ENCODE results near the gene KCNH4. TPM values are rescaled to one million over a fixed set of nuclear protein-coding genes. Genes with fewer than 3 reads are reported as not detected.

The KCNH4 gene
- total and polyA plus RNA-seq, 5 experiments from 2014 or later: 0.11 to 0.18 TPM; not detected in 3

DNA sequence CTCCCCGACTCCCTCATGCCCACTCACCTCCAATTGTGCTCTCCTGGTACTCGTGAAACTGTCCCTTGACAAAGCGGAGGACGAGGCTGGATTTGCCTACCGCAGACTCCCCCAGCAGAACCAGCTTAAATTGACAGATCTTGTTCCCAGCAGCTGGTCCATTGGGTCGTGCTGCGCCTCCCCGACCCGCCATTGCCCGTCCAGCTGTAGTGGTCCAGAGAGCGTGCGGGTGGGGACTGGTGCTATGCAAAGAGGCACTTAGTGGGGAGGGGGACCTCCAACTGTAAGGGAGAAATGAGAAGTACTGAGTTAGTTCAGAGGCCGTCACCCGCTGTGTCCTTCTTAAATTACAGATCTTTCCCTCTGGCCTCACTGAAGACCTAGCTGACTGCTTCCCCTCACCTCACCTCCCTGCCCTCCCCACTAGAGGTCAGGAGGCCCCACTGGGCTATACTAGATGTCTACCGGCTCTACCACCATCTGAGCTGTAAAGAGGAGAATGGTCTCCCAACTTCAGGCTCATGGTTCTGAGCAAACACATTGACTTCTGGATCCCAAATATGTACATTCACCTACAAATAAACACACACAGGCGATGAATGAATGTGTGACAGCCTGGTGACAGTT is 50.5 kb downstream of the KCNH4 start:
- Mint-ChIP-seq H3K4me1 (peaks cover 21 to 50% (median 42%) of the 10 kb centered on the region in 4 donors), H3K9me3 (no peaks in the 10 kb centered on the region), H3K27ac (peak overlapping the region; percentile 10 to 89 (median 56)), H3K27me3 (no peaks in the 10 kb centered on the region), H3K4me3 (peak overlapping the region in 1 of 10 donors; percentile 21), H3K36me3 (peaks cover 0 to 59% (median 10%) of the 10 kb centered on the region in 3 donors)
- DNase-seq (no peak), ATAC-seq (no peak)
- POLR2A ChIA-PET: interaction anchor here (1.1 kb wide), 1 partner anchor 145 kb away, joined by 3 read pairs; no protein-coding TSS in a partner anchor

DNA sequence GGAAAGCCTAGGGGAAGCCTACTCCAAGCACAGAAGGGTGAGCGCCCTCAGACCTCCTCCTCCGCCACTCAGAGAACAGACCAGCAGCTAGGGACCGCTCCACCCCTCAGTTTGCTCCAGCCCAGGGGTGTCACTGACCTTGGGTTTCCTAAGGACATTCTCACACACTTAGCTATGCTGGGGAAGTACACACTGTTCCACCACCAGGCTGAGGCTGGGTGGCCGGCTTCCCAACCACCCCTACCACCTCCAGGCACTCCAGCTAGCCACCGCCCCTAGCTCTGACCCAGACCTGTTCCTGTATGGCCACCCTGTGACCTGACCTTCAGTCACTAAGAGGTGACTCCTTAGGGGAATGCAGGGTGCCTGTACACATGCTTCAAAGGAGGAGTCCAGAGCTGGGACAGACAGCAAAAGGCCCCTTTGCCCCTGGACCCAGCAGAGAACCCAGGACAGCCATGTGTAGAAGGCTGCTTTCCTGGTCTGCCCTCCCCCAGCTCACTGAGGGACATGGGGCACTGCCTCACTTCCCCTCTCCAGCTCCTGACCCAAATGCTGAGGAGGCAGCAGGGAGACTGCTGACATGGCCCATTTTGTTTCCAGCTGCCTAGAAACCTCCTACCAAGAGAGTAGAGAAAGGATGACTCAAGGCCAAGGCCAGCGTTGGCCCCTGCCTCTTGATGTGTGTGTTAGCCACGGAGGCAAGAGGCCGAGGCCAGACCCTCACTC is 51.7 kb downstream of the KCNH4 start:
- Mint-ChIP-seq H3K27ac (peak overlapping the region in 6 of 10 donors; percentile 9 to 64 (median 36)), H3K27me3 (no peaks in the 10 kb centered on the region), H3K9me3 (no peaks in the 10 kb centered on the region), H3K4me1 (peaks cover 21 to 40% (median 36%) of the 10 kb centered on the region in 4 donors), H3K36me3 (peaks cover 0 to 69% (median 10%) of the 10 kb centered on the region in 3 donors), H3K4me3 (no peak overlapping the region)
- POLR2A ChIA-PET: interaction anchor here (0.7 kb wide), 1 partner anchor 9 kb away, joined by 3 read pairs; no protein-coding TSS in a partner anchor
- DNase-seq: no peak
- no peak for ATAC-seq

- POLR2A ChIA-PET: interaction anchor here (0.7 kb wide), 1 partner anchor 354 kb away, joined by 3 read pairs; no protein-coding TSS in a partner anchor
- Mint-ChIP-seq H3K27ac (peak overlapping the region in 1 of 10 donors; percentile 22), H3K4me1 (peaks cover 8 to 22% (median 19%) of the 10 kb centered on the region in 4 donors)
Measured at GRCh38 chr17:42127414-42127813, 53.5 kb downstream of the KCNH4 start.

DNA sequence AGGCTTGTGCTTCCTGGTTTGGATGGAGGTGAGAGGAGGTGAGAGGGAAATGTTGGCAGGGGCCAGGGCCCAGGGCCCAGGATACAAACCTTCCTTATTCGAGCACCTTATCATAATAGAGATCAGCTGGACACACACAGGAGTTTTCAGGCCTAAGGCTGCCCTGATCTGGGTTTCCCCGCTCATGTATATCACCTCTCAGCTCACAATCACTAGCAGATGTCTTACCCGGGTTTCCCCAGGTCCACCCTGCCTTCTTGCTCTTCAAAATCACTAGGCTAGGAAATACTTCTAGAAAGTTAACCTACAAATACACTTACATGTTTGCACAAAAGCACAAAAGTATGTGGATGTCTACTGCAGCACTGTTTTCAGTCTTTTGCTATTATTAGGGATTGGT is 54.1 kb downstream of the KCNH4 start:
- POLR2A ChIA-PET: interaction anchor here (0.8 kb wide), 1 partner anchor 67 kb away, joined by 3 read pairs; the partner anchor contains the start of gene GHDC
- H3K27me3 Mint-ChIP-seq: no peaks in the 10 kb centered on the region
- H3K4me3 Mint-ChIP-seq: no peak overlapping the region
- H3K27ac Mint-ChIP-seq: peak overlapping the region in 2 of 10 donors; percentile 27 to 31
- peaks cover 0 to 64% (median 10%) of the 10 kb centered on the region in 3 donors for H3K36me3 Mint-ChIP-seq
- ATAC-seq (no peak), DNase-seq (no peak)
- H3K4me1 Mint-ChIP-seq: peaks cover 8 to 16% (median 13%) of the 10 kb centered on the region in 4 donors
- no peaks in the 10 kb centered on the region for H3K9me3 Mint-ChIP-seq

More at GRCh38 chr17:42127414-42127813, 53.5 kb downstream of the KCNH4 start:
- H3K9me3 Mint-ChIP-seq: no peaks in the 10 kb centered on the region
- H3K36me3 Mint-ChIP-seq: peaks cover 0 to 64% (median 10%) of the 10 kb centered on the region in 3 donors
- DNase-seq (no peak), ATAC-seq (no peak)
- no peak overlapping the region for H3K4me3 Mint-ChIP-seq
- no peaks in the 10 kb centered on the region for H3K27me3 Mint-ChIP-seq

- DNase-seq (no peak), ATAC-seq (no peak)
- Mint-ChIP-seq H3K4me3 (no peak overlapping the region), H3K36me3 (peaks cover 0 to 58% (median 10%) of the 10 kb centered on the region in 3 donors), H3K27ac (peak overlapping the region in 2 of 10 donors; percentile 27 to 51), H3K4me1 (peaks cover 4 to 9% (median 8%) of the 10 kb centered on the region in 4 donors), H3K27me3 (no peaks in the 10 kb centered on the region), H3K9me3 (no peaks in the 10 kb centered on the region)
- POLR2A ChIA-PET: no interaction called here
Measured at GRCh38 chr17:42125565-42125964, 55.4 kb downstream of the KCNH4 start.

- H3K4me3 Mint-ChIP-seq: no peak overlapping the region
- POLR2A ChIA-PET: no interaction called here
- H3K4me1 Mint-ChIP-seq: peaks cover 4 to 18% (median 14%) of the 10 kb centered on the region in 4 donors
- H3K27me3 Mint-ChIP-seq: no peaks in the 10 kb centered on the region
- peaks cover 0 to 47% (median 10%) of the 10 kb centered on the region in 3 donors for H3K36me3 Mint-ChIP-seq
- no peak for DNase-seq
- no peak for ATAC-seq
- H3K9me3 Mint-ChIP-seq: no peaks in the 10 kb centered on the region
- peak overlapping the region in 4 of 10 donors; percentile 19 to 62 (median 52) for H3K27ac Mint-ChIP-seq
Measured at GRCh38 chr17:42124256-42124655, 56.7 kb downstream of the KCNH4 start.

- Mint-ChIP-seq H3K27me3 (no peaks in the 10 kb centered on the region), H3K9me3 (no peaks in the 10 kb centered on the region), H3K36me3 (peaks cover 0 to 37% (median 7%) of the 10 kb centered on the region in 3 donors), H3K27ac (peak within 1 kb of the TSS in 6 of 10 donors; percentile 37 to 76 (median 61)), H3K4me1 (peaks cover 6 to 25% (median 20%) of the 10 kb centered on the region in 4 donors), H3K4me3 (peak within 1 kb of the TSS; percentile 65 to 85 (median 72))
- POLR2A ChIA-PET: interaction anchor here (1.2 to 3.7 kb wide), 3 partner anchors 11 to 157 kb away, joined by 3 to 28 read pairs (median 24); partner anchors contain the start of genes CNP, DHX58 and DNAJC7
- DNase-seq: no peak
- ATAC-seq: no peak
Measured at GRCh38 chr17:42122371-42123303, 58.3 kb downstream of the KCNH4 start, which contains the start of gene HSPB9. TSS of gene HSPB9 (plus strand) at chr17:42122804. CDS start at chr17:42122851, 47 bp downstream.

- Mint-ChIP-seq H3K27ac (peak within 1 kb of the TSS; percentile 4 to 85 (median 72)), H3K27me3 (no peaks in the 10 kb centered on the region), H3K4me1 (peaks cover 12 to 34% (median 28%) of the 10 kb centered on the region in 4 donors), H3K4me3 (peak within 1 kb of the TSS; percentile 68 to 85 (median 76)), H3K9me3 (no peaks in the 10 kb centered on the region), H3K36me3 (peaks cover 5 to 28% (median 6%) of the 10 kb centered on the region in 3 donors)
- POLR2A ChIA-PET: interaction anchor here (0.6 to 3.7 kb wide), 11 partner anchors 10 to 155 kb away, joined by 3 to 28 read pairs (median 8); partner anchors contain the start of genes CNP, DHX58, DNAJC7 and GHDC
- ATAC-seq: peak; percentile 91 to 95
- peak; percentile 56 to 83 (median 72) for DNase-seq
Measured at GRCh38 chr17:42120770-42121769, 59.9 kb downstream of the KCNH4 start, which contains the start of gene KAT2A. TSS of gene KAT2A (minus strand) at chr17:42121367. CDS start at chr17:42121304, 63 bp downstream.

DNA sequence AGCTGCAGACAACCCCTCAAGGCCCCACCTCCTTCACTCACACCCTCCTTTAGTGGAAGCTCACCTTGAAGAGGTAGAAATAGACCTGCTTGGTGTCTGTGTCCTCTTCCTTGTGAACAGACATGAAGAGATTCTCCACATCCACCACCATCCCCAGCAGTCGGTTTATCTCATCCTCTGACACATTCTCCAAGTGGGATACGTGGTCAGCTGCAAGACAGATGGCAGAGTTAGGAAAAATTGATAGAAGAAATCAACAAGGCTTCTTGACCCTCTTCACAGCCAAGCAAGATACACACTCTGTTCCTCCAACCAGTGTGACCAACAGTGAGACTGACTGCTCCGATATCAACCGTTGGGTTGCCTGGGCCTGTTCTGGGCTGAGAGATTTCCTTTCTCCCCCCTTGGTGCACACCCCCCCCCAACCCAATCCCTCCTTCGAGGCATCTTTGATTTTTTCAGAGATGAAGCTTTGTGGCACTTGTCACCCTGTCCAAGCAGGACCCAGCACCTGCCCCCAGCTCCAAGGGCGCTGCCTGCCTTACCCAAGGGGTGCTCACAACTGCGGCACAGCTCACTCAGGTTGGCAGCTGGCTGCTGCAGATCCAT is 60.7 kb downstream of the KCNH4 start:
- Mint-ChIP-seq H3K9me3 (no peaks in the 10 kb centered on the region), H3K36me3 (peaks cover 5 to 23% (median 6%) of the 10 kb centered on the region in 3 donors), H3K27ac (peak overlapping the region in 7 of 10 donors; percentile 4 to 85 (median 26)), H3K4me1 (peaks cover 14 to 38% (median 33%) of the 10 kb centered on the region in 4 donors), H3K4me3 (peak overlapping the region; percentile 39 to 85 (median 72)), H3K27me3 (no peaks in the 10 kb centered on the region)
- POLR2A ChIA-PET: interaction anchor here (0.6 to 3.7 kb wide), 12 partner anchors 9 to 164 kb away, joined by 3 to 28 read pairs (median 8); partner anchors contain the start of genes CNP, DHX58, DNAJC7 and NKIRAS2
- ATAC-seq (no peak), DNase-seq (no peak)

DNA sequence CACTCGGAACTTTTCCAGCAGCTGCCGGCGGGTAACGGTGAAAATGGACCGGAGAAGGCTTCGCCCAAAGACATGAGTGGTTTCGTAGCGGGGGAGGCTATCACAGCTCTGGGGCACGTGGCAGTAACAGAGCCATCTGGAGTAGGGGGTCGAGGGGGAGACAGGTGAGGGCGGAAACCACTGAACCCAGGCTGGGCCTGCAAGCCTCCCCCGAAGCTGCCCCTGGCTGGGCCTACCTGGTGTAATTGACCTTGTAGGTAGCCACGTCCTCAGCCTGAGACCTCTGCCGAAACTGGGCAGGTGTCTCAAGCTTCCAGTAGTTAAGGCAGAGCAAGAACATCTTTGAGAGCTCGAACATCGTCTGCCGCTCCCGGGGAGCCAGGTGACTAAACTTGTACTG is 61.6 kb downstream of the KCNH4 start:
- Mint-ChIP-seq H3K27ac (no peak overlapping the region), H3K9me3 (no peaks in the 10 kb centered on the region), H3K4me3 (peak overlapping the region in 4 of 10 donors; percentile 11 to 77 (median 62)), H3K4me1 (peaks cover 14 to 43% (median 36%) of the 10 kb centered on the region in 4 donors), H3K27me3 (no peaks in the 10 kb centered on the region), H3K36me3 (peaks cover 5 to 17% (median 6%) of the 10 kb centered on the region in 3 donors)
- DNase-seq (no peak), ATAC-seq (no peak)
- POLR2A ChIA-PET: interaction anchor here (0.5 to 3.7 kb wide), 7 partner anchors 8 to 165 kb away, joined by 3 to 28 read pairs (median 8); partner anchors contain the start of genes CNP, DHX58, NKIRAS2 and RAB5C

All from naive thymus-derived CD8-positive, alpha-beta T cell (primary cell).